GM21367 (cell line): ENCODE measurements around the gene TEX44.

Source experiments
- ATAC-seq: cut with Tn5 transposase; IDR thresholded peaks from one replicate; pipeline ENCODE4 v1.9.1; 2021; ENCODE audit not compliant: unreplicated experiment

The TEX44 gene

DNA sequence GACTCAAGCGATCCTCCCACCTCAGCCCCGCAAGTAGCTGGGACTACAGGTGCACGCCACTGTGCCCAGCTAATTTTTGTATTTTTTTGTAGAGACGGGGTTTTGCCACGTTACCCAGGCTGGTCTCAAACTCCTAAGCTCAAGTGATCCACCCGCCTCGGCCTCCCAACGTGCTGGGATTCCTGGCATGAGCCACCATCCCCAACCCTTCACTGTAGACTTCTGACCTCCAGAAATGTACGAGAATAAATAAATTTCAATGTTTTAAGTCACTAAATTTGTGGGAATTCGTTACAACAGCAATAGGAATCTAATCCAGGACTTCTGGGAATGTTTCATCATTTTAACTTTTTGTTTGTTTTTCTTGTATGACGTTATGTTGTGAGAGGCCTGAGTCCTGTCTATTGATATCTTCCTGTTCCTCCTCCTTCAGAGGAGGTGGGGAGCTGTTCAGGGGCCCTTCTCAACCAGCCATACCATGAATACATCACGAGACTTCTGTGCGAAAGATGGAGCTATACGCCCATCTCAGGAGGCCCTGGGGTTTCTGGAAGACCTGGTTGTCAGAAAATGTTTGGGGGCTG, 40.0 kb downstream of the TEX44 start:
- no peak for ATAC-seq

DNA sequence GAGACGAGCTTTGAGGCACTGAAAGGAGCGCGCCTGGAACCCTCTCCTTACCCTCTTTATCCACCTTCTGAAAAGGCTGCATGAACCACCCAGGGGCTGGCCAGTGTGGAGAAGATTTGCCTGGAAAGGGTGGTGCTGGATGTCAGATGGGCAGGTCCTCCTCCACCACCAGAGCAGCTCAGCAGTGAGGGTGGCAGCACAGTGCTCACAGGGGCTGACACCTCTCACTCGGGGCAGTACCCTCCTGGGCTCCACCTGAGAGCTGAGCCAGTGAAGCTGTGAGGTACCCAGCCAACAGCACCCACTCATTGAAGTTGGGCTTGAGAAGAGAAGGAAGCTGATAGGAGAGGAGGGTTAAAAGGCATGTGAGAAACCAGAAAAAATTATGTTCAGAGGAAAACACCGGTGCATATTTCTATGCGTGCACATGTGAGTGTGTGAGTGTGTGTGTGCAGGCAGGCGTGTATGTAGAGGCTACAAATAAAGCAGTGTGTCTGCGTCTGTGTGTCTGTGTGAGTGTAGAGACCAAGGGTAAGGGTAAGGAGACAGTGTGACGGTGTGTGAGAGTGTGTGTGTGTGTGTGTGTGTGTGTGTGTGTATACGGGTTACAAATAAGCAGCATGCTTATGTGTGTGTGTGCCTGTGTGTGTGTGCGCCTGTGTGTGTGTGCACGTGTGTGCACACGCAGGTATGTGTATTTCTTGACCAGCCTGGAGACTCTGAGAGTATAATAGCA, 40.7 kb downstream of the TEX44 start:
- no peak for ATAC-seq

DNA sequence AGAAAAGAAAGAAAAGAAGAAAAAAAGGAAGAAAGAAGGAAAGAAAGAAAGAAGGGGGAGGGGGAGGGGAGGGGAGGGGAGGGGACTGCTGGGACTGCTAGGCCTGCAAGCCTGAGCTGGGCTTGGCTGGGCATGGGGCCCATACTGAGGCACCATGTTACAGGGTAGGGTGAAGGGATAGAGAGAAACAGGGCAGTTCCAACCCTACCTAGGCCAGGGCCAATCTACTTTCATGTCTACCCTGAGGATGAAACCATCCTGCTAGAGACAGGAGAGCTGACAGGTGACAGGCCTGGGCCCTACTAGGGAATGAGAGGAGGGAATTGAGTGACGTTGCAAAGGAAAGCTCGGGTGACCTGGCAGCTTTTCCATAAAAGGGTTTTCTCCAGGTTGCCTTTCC, 41.7 kb downstream of the TEX44 start:
- no peak for ATAC-seq

DNA sequence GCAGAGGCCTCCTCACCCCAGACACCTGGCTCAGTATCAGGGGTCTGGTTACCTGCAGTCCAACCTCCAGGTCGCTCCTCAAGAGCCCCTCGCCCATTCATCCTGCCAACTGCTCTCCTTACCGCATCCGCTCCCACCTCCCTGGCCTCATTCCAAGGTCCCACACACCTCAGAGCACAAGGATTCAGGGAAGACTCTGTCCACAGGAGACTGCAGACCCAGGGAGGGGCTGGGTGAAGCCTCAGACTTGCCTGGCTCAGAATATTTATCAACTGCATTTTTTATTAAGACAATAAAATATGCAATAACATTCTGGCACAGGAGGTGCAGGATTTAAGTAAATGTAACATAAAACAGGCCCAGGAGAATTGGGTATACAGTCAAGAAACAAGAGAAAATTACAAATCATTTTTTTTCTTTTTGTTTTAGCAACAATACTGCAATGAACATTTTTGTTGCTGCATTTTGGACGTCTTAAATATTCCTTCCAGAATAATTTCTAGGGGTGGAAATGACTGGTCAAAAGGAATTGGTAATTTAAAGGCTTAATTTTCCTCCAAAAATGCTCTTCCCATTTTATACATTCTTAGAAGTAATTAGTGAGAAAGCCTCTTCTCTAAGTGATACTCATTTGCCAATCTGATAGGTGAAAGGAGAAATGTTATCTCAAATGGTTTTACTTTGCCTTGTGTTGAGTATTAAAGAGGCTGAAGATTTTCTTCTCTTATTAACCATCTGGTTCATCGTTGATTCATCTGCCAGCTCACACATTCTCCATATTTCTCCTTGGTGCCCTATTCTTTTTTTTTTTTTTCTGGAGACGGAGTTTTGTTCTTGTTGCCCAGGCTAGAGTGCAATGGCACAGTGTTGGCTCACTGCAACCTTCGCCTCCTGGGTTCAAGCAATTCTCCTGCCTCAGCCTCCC, 42.5 kb downstream of the TEX44 start:
- no peak for ATAC-seq

DNA sequence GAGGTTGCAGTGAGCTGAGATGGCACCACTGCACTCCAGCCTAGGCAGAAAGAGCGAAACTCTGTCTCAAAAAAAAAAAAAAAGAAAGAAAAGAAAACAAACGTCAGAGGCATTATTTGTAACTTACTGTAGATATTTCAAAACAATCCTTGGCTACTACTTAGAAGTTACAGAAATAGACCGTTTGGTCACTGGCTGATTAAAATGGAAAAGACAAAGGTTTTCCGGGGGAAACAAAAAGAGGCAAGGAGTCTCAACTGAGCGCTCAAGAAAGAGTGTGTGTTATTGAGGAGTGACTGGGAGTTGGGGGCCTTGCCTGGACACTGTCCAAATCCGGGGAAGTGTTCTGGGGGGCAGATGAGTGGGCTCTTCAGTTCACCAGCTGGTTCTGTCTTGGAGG, 47.6 kb downstream of the TEX44 start:
- ATAC-seq: no peak

DNA sequence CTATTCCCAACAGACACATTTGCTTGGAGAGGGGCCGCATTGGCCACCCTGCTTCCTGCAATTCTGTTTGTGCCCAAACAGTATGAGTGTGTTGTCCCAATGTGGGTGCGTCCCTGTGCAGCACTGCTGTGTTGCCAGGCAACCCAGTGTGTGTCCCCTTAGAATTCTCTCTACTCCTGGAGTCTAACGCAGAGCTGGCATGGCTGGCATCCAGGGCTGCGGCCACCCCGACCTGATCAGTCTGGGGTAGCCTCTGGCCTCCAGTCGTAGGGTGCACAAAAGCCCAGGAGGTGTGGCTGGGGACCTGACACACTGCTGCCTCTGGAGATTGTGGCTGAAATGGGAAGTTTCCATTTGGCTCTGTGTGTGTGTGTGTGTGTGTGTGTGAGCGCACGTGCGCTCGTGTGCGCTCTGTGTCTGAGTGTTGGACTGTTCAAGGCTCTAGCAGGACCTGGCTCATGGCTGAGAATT, 48.0 kb downstream of the TEX44 start:
- no peak for ATAC-seq

DNA sequence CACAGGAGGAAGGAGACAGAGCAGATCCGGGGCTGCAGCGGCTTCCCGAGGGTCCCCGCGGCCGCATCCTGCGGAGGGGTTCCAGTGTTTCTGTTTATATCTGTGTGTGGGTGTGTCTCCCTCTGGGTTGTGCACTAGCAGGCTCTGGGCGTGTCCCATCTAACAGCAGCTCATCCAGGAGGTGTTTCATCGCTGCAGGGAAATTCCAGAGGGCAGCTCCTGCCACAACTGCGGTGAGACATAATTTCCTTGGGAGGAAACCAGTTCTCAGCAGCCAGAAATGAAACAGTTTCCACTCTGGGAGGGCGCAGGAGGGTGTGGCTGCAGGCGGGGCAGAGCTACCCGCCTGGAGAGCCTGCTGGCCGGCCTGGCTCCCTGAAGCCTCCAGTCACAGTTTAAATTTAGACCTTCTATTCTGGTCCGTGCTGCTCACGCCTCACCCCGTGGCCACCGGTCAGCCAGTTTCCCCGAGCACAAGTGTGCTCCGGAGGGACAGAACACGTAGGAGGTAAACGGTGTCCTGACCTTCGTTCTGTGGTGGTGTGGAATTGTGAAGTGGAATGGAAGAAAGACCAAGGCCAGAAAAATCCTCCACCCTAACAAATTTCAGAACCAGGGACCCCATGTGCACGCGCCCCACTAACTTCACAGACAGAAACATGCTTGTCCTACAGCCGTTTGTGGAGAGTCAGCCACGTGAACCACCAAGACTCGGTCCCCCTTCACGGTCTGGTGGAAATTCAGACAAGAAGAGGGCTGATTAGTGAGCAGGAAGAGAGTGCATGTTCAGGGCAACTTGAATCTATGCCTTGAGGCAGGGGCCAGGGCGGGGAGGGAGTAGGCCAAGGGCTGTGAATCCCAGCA, 50.2 kb downstream of the TEX44 start:
- ATAC-seq: peak; percentile 56

DNA sequence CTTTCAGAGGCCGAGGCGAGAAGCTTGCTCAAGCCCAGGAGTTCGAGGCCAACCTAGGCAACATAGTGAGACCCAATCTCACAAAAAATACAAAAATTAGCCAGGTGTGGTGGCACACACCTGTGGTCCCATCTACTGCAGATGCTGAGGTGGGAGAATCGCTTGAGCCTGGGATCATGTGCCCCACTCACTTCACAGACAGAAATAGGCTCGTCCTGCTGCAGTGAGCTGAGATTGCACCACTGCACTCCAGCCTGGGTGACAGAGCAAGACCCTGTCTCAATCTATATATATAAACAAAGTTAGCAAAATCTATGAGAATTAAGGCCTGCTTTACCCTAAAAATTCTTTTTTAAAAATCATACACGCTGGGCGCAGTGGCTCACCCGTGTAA, 50.8 kb downstream of the TEX44 start:
- no peak for ATAC-seq
